Body of pancreas (tissue), 4 donors: ENCODE measurements around the gene CCDC106. TPM values are rescaled to one million over a fixed set of nuclear protein-coding genes. Genes with fewer than 3 reads are reported as not detected.

Experiments
- ATAC-seq: fragments of 150-250 bp; one replicate; pipeline ENCODE4 v1.9.1; 2016
- DNase-seq, 4 donors: peaks; one replicate each; pipeline ENCODE4 v3.0.0-alpha.2; 2019
- H3K27ac ChIP-seq, 4 donors: fragments of 200-600 bp; sonication (generic); 1 replicate in 3 of 4; 2 replicates in 1 of 4; pipeline versions ENCODE4 v1.5.1 to v1.6.1; 2016 to 2019; ENCODE audit warnings: mild to moderate bottlenecking in 1 of 4, mixed read lengths in 1 of 4, moderate library complexity in 1 of 4
- H3K27me3 ChIP-seq, 2 donors: fragments of 200-600 bp; sonication (generic); one replicate each; pipeline ENCODE4 v1.6.0; 2016; ENCODE audit warnings: mild to moderate bottlenecking in 1 of 2
- H3K36me3 ChIP-seq, 2 donors: fragments of 200-600 bp; sonication (generic); replicated peaks in 1 of 2; 2 replicates each; pipeline ENCODE4 v1.5.1; 2016; ENCODE audit warnings: low read depth in 2 of 2; ENCODE audit not compliant: insufficient read depth in 1 of 2
- H3K4me1 ChIP-seq: fragments of 200-600 bp; sonication (generic); one replicate; pipeline ENCODE4 v1.6.0; 2016
- H3K4me3 ChIP-seq, 2 donors: fragments of 200-600 bp; sonication (generic); 1 replicate in 1 of 2; 2 replicates in 1 of 2; pipeline ENCODE4 v1.5.1; 2016 to 2019
- H3K9me3 ChIP-seq, 3 donors: fragments of 200-600 bp; sonication (generic); 1 replicate in 2 of 3; 2 replicates in 1 of 3; pipeline ENCODE4 v1.5.1; 2016
- CTCF ChIP-seq, 7 experiments: fragments of 450-650 bp in 4 of 7; fragments of 200-600 bp in 3 of 7; sonication (generic) in 3 of 7; IDR thresholded peaks; one replicate each; pipeline ENCODE4 v1.5.1; 2016 to 2019; ENCODE audit warnings: antibody characterized with exemption in 7 of 7
- POLR2A ChIP-seq, 3 donors: fragments of 450-650 bp; IDR thresholded peaks; one replicate each; pipeline ENCODE4 v1.6.1; 2016; ENCODE audit warnings: antibody characterized with exemption in 3 of 3, mild to moderate bottlenecking in 2 of 3
- WGBS, 2 donors: methylation state at CpG; one replicate each; pipeline ENCODE4 v1.1.5; 2017; 5-methylcytosine and 5-hydroxymethylcytosine counted together
- intact Hi-C: fragments of 100-400 bp; cut with DNase I; formaldehyde crosslinking; loops from one replicate; pipeline ENCODE4 v1.15.1; 2023
- total RNA-seq, 2 donors: library from RNA; depleted of rRNA; stranded (reverse); fragments of >200 nt; gene quantifications; one replicate each; pipeline ENCODE4 v1.1.0, GENCODE V29; 2016

CCDC106 gene
- total RNA-seq, 2 donors from 2014 or later, result 5.9 to 15.0 TPM

GRCh38 chr19:55600662-55601028 is 47.4 kb upstream of the CCDC106 start:
- peaks cover 29% of the 10 kb centered on the region for H3K4me1 ChIP-seq
- intact Hi-C loops, result no loop called here
- ATAC-seq (no peak), DNase-seq (no peak)
- H3K27me3 ChIP-seq, result no peaks in the 10 kb centered on the region
- TF ChIP-seq POLR2A (IDR thresholded peaks at IDR 0.05) (no peak), CTCF (IDR thresholded peaks at IDR 0.05) (no peak)
- H3K9me3 ChIP-seq, result no peaks in the 10 kb centered on the region
- H3K4me3 ChIP-seq, result peak overlapping the region; percentile 47 to 55
- 3 to 4% methylated on average over 11 to 15 of the region's 15 CpGs for WGBS, 2 donors
- H3K36me3 ChIP-seq, result peaks cover 0 to 5% of the 10 kb centered on the region in 2 donors
- H3K27ac ChIP-seq, result peak overlapping the region; percentile 90 to 98 (median 94)

GRCh38 chr19:55601084-55601483 is 46.9 kb upstream of the CCDC106 start:
- intact Hi-C loops, result no loop called here
- peak overlapping the region; percentile 47 to 55 for H3K4me3 ChIP-seq
- WGBS, 2 donors, result 31 to 46% methylated on average over 4 of the region's 4 CpGs
- H3K27me3 ChIP-seq, result no peaks in the 10 kb centered on the region
- no peaks in the 10 kb centered on the region for H3K9me3 ChIP-seq
- peaks cover 29% of the 10 kb centered on the region for H3K4me1 ChIP-seq
- TF ChIP-seq POLR2A (IDR thresholded peaks at IDR 0.05), result peak in 1 of 3 donors; percentile 14
- TF ChIP-seq CTCF (IDR thresholded peaks at IDR 0.05), result no peak
- ATAC-seq, result no peak
- peaks cover 0 to 5% of the 10 kb centered on the region in 2 donors for H3K36me3 ChIP-seq
- H3K27ac ChIP-seq, result peak overlapping the region; percentile 90 to 98 (median 94)
- no peak for DNase-seq

- DNase-seq (no peak), ATAC-seq (no peak)
- no peak for TF ChIP-seq CTCF (IDR thresholded peaks at IDR 0.05)
- no peak for TF ChIP-seq POLR2A (IDR thresholded peaks at IDR 0.05)
- H3K9me3 ChIP-seq, result no peaks in the 10 kb centered on the region
- 93 to 95% methylated on average over 26 to 58 of the region's 60 CpGs for WGBS, 2 donors
- peaks cover 38% of the 10 kb centered on the region for H3K4me1 ChIP-seq
- no peaks in the 10 kb centered on the region for H3K27me3 ChIP-seq
- peak overlapping the region in 2 of 4 donors; percentile 97 to 98 for H3K27ac ChIP-seq
- intact Hi-C loops, result no loop called here
- H3K36me3 ChIP-seq, result no peaks in the 10 kb centered on the region
- no peak overlapping the region for H3K4me3 ChIP-seq
These were observed 45.7 kb upstream of the CCDC106 start for GRCh38 chr19:55602104-55603001.

- TF ChIP-seq POLR2A (IDR thresholded peaks at IDR 0.05) (no peak), CTCF (IDR thresholded peaks at IDR 0.05) (no peak)
These were observed 44.9 kb upstream of the CCDC106 start for GRCh38 chr19:55603115-55603514.

More at GRCh38 chr19:55603115-55603514, 44.9 kb upstream of the CCDC106 start:
- H3K4me1 ChIP-seq, result peaks cover 42% of the 10 kb centered on the region
- ATAC-seq (no peak), DNase-seq (no peak)
- 83 to 88% methylated on average over 21 of the region's 21 CpGs for WGBS, 2 donors
- H3K27ac ChIP-seq, result no peak overlapping the region
- H3K9me3 ChIP-seq, result no peaks in the 10 kb centered on the region
- intact Hi-C loops, result no loop called here
- H3K27me3 ChIP-seq, result no peaks in the 10 kb centered on the region
- no peaks in the 10 kb centered on the region for H3K36me3 ChIP-seq
- H3K4me3 ChIP-seq, result no peak overlapping the region
